NAMALWA (cell line): ENCODE results near the gene VASH1.
A peak's percentile ranks its signal among the peaks of the same experiment; 100 is the strongest.

Experiments used
- DNase-seq: peaks from one replicate; pipeline ENCODE4 v3.0.0-alpha.2; 2015; ENCODE audit warnings: low spot score

The VASH1 gene

GRCh38 chr14:76772300-76773187 lies 11.3 kb downstream of the VASH1 start:
- no peak for DNase-seq

GRCh38 chr14:76773188-76773885 lies 12.1 kb downstream of the VASH1 start:
- DNase-seq: no peak

DNA sequence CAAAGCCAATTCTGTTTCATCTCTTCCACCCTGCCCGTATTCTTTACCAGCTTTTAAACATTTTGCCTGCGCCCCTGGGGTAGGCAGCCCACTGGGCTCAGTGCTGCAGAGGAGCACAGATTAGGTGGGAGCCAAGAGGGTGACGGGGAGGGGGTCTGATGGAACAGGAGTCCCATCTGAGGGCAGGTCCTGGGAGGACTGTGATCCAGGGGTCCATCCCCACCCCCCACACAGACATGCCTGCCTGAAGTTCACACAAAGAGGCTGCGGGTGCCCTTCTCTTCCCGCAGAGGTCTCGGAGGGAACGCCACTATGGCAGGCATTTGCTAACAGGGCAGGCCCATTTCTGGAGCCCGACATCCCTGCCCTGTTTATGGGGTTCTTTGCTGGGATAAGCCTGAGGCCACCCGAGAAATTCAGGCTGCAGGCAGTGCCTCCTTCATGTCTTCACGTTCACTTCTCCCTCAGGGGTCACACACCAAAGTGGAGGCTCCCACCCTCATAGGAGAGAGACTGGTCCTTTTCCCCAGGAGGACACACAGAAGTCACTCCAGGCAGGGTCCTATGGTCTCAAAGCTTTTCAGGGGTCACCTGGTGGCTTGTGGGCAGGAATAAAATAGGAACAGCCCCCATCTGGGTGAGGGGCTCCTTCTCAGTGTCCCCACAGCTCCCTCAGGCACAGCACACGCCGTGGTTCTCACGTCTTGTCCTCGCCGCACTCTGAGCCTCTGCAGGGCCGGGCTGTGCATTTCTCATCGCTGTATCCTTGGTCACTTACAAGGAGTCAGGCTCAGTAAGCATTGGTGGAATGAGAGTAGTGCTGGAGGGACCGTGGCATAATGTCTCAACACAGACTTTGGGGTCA lies 12.9 kb downstream of the VASH1 start:
- DNase-seq: no peak

- no peak for DNase-seq
Measured at GRCh38 chr14:76774821-76775694, 13.8 kb downstream of the VASH1 start.

DNA sequence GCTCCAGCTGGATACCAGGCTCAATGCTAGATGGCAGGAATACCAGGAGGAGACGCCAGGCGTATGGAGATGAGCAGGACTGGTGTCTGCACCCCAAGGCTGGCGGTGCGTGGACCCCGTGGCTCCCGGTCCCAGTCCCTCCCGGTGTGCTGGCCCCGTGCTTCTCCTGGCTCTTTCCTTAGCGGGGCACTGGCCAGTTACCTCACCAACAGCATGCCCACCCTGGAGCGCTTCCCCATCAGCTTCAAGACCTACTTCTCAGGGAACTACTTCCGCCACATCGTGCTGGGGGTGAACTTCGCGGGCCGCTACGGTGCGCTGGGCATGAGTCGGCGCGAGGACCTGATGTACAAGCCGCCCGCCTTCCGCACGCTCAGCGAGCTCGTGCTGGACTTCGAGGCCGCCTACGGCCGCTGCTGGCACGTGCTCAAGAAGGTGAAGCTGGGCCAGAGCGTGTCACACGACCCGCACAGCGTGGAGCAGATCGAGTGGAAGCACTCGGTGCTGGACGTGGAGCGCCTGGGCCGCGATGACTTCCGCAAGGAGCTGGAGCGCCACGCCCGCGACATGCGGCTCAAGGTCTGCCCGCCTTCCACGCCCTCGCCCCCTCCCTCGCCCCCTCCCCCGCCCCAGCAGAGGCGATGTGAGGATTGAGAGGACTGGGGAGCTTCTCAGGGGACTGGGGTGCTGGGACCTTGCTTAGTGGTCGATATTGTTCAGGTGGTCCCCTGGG lies 14.6 kb downstream of the VASH1 start:
- no peak for DNase-seq

DNA sequence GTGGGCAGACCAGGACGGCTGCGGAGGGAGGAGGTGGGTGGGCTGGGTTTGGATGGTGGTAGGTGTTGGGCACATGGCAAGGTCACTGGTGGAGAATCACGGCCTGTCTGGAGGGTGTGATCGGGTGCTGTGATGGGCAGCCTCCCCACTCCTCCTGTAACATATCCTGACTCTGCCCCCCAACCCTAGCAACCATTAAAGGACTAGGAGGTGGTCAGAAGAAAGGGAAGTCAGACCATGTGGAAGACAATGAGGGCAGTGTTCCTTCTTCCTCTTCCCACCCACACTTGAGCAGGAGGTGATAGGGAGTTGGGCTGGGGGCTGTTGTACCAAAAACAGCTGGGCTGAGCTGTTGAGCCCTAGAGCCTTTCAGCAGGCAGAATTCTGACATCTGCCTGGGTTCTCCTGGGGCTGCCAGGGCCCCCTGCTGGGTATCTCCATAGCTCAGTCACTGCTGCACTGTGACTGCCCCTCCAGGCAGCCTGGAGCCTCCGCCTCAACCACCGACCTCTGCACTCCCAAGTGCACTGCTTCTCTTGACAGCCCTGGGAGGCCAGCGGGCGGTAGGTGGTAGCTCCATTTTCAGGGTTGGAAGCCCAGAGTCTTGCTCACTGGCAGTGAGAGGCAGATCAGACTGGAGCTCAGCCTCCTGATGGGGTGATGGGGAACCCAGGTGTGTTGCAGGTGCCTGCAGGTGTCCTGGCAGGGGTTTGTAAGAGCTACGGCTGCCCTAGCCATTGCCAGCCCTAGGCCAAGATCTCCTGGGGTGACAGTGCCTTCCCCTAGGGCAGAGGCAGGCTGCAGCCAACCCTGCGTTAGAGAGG lies 15.4 kb downstream of the VASH1 start:
- peak; percentile 53 for DNase-seq

GRCh38 chr14:76777721-76778120 lies 16.5 kb downstream of the VASH1 start:
- no peak for DNase-seq

DNA sequence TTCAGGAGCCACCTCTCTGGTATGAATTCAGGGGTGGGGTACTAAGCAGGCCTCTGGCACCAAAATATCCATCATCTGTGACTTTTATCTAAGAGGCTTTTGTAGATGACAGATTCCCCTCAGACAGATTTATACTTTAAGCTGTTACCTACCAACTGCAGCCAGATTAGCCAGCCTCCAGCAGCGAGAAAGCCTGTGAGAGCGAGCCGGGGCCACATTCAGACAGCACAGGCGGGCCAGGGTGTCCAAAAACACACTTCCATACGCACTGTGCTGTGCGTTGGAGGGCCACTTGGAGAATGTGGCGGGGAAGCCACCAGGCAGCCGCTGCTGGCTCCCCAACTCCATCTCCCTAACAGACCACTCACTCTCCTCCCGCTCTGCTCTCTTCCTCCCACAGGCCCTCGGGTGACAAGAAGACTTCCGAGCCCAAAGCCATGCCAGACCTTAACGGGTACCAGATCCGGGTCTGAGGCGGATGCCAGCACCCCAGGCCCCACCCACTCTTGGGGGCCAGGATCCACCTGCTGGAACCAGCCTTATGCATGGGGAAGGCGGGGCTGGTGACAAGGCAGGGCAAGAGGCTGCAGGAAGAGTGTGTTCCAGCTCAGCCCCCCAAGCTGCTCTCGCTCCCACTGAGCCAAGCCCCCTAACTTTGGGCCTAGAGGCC lies 17.4 kb downstream of the VASH1 start:
- DNase-seq: no peak

GRCh38 chr14:76779221-76780057 lies 18.2 kb downstream of the VASH1 start:
- DNase-seq: no peak

- no peak for DNase-seq
Measured at GRCh38 chr14:76780058-76780345, 18.7 kb downstream of the VASH1 start.

DNA sequence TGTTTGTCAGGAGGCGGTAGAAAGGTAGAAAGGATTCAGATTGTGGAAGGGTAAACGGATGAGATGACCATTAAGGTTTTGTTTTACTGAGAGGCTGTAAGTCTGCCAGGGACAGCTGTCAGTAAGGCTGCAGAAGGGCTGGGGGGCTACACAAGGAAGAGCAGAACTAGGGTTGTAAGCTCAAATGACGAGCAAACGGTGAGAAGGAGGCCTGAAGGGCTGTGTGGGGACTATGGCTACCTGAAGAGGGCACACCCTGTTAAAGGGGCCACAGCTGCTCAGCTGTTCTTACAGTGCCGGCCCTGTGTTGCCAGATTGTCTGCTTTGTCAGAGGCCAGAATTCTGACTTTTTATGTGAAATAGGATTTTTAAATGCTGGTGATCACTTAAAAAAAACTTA lies 19.1 kb downstream of the VASH1 start:
- no peak for DNase-seq

- no peak for DNase-seq
Measured at GRCh38 chr14:76780875-76781647, 19.8 kb downstream of the VASH1 start.

DNA sequence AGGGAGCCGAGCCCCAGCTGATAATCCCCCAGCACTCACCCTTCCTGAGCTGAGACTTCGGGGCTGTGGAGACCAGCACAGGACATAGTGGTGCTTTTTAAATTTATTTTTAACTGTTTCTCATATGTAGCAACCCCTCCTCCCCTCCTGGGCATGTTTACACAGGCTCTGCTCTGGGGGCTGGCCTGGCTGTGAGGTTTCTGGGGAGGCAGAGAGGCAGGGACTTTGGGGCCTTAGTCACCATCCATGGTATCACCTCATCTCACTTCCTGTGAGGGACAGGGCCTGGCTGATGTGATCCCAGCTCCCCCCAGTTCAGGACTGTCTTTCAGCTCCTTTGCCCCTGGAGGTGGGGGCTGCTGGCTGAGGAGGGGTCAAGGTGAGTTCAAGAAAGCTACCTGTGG lies 20.4 kb downstream of the VASH1 start:
- DNase-seq: no peak

GRCh38 chr14:76782115-76782884 lies 21.0 kb downstream of the VASH1 start:
- DNase-seq: no peak

- no peak for DNase-seq
Measured at GRCh38 chr14:76782885-76783566, 21.8 kb downstream of the VASH1 start.

DNA sequence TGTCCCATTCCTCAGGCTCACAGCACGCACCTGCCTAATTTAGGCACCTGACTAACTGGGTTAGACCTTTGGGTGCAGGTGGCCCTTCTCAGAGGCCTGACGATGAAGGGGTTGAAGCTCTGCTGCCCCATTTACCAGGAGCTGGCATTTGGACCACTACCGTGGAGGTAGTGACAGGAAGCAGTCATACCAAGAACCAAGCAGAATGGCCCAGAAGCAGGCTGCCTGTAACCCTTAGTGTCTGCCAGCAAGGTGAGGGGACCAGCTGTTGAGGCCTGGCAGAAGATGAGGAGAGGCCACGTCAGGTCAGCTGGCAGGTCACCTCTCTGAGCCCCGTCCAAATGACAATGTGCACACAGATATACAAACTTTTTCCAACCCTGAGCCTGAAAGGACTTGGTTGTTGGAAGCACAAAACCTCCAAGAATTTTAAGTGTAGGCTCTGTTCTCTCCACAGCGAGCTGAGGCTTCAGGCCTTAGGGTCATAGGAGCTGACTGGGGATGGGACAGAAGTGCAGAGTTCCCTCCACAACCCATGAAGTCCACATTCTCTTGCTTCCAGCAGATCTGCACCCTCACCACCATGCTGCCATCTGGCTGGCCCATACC lies 23.1 kb downstream of the VASH1 start:
- no peak for DNase-seq
